HG03565 (cell line): ENCODE data around the gene CHTF18.
"Not testable (repeated sequence)": the region's sequence is repeated elsewhere in the genome, so short reads cannot be mapped to it uniquely, and the experiment has no call there.

Experiments
- ATAC-seq: cut with Tn5 transposase; IDR thresholded peaks from one replicate; pipeline ENCODE4 v1.9.1; 2021; ENCODE audit warnings: mild to moderate bottlenecking, moderate library complexity; ENCODE audit not compliant: unreplicated experiment

The CHTF18 gene

GRCh38 chr16:803754-804080 is 15.3 kb downstream of the CHTF18 start:
- ATAC-seq = no peak

- ATAC-seq = no peak
Measured at GRCh38 chr16:804193-805048, 16.0 kb downstream of the CHTF18 start.

GRCh38 chr16:805474-805873 is 17.1 kb downstream of the CHTF18 start:
- ATAC-seq = no peak

GRCh38 chr16:807347-808084 is 19.1 kb downstream of the CHTF18 start:
- ATAC-seq = peak; percentile 75

GRCh38 chr16:808085-808386 is 19.6 kb downstream of the CHTF18 start:
- no peak for ATAC-seq

GRCh38 chr16:813204-813915 is 24.9 kb downstream of the CHTF18 start:
- ATAC-seq = no peak

GRCh38 chr16:813916-814412 is 25.5 kb downstream of the CHTF18 start:
- no peak for ATAC-seq

- ATAC-seq = no peak
Measured at GRCh38 chr16:814974-815373, 26.6 kb downstream of the CHTF18 start.

- no peak for ATAC-seq
Measured at GRCh38 chr16:815861-816260, 27.4 kb downstream of the CHTF18 start.

- ATAC-seq = no peak
Measured at GRCh38 chr16:817001-817906, 28.8 kb downstream of the CHTF18 start.

- ATAC-seq = no peak
Measured at GRCh38 chr16:818132-818531, 29.7 kb downstream of the CHTF18 start.

GRCh38 chr16:818592-818991 is 30.2 kb downstream of the CHTF18 start:
- no peak for ATAC-seq

- no peak for ATAC-seq
Measured at GRCh38 chr16:819336-820043, 31.1 kb downstream of the CHTF18 start.

GRCh38 chr16:820044-820408 is 31.6 kb downstream of the CHTF18 start:
- not testable (repeated sequence) for ATAC-seq

- ATAC-seq = no peak
Measured at GRCh38 chr16:820748-821147, 32.3 kb downstream of the CHTF18 start.

- ATAC-seq = no peak
Measured at GRCh38 chr16:821751-822150, 33.3 kb downstream of the CHTF18 start.

GRCh38 chr16:822174-822908 is 33.9 kb downstream of the CHTF18 start:
- no peak for ATAC-seq

- no peak for ATAC-seq
Measured at GRCh38 chr16:822909-823297, 34.5 kb downstream of the CHTF18 start.

GRCh38 chr16:824194-824593 is 35.8 kb downstream of the CHTF18 start:
- ATAC-seq = no peak
